SW480 (cell line): Measurements from ENCODE around the gene STK26.
"Not testable (repeated sequence)": the region's sequence is repeated elsewhere in the genome, so short reads cannot be mapped to it uniquely, and the experiment has no call there.

Experiments
- DNase-seq: peaks from one replicate; pipeline ENCODE4 v3.0.0-alpha.2; 2016; ENCODE audit warnings: low spot score

Gene STK26

GRCh38 chrX:132022967-132023895 is at the start of gene STK26:
Gene STK26, plus strand, starts transcription at chrX:132023302. Its CDS starts 316 bp downstream, at chrX:132023618.
- peak; percentile 78 for DNase-seq

- DNase-seq: no peak
Observed at GRCh38 chrX:131975851-131976250, 47.3 kb upstream of the STK26 start.

- no peak for DNase-seq
Observed at GRCh38 chrX:131977619-131978018, 45.5 kb upstream of the STK26 start.

- DNase-seq: no peak
Observed at GRCh38 chrX:131979116-131979515, 44.0 kb upstream of the STK26 start.

- no peak for DNase-seq
Observed at GRCh38 chrX:131985526-131986049, 37.5 kb upstream of the STK26 start.

GRCh38 chrX:131987252-131987651 is 35.9 kb upstream of the STK26 start:
- no peak for DNase-seq

GRCh38 chrX:131988236-131988635 is 34.9 kb upstream of the STK26 start:
- DNase-seq: no peak

GRCh38 chrX:132001127-132001526 is 22.0 kb upstream of the STK26 start:
- DNase-seq: no peak

- DNase-seq: no peak
Observed at GRCh38 chrX:132004728-132005127, 18.4 kb upstream of the STK26 start.

GRCh38 chrX:132009350-132009749 is 13.8 kb upstream of the STK26 start:
- no peak for DNase-seq

GRCh38 chrX:132010213-132010612 is 12.9 kb upstream of the STK26 start:
- not testable (repeated sequence) for DNase-seq

- no peak for DNase-seq
Observed at GRCh38 chrX:132015875-132016274, 7.2 kb upstream of the STK26 start.

- no peak for DNase-seq
Observed at GRCh38 chrX:132016628-132017430, 6.3 kb upstream of the STK26 start.

GRCh38 chrX:132017431-132018185 is 5.5 kb upstream of the STK26 start:
- no peak for DNase-seq

GRCh38 chrX:132022198-132022966 is 720 bp upstream of the STK26 start:
- peak; percentile 42 for DNase-seq

GRCh38 chrX:132023896-132024386 is 839 bp downstream of the STK26 start:
- DNase-seq: peak; percentile 59

GRCh38 chrX:132025041-132025440 is 1.9 kb downstream of the STK26 start:
- no peak for DNase-seq

GRCh38 chrX:132030264-132030663 is 7.2 kb downstream of the STK26 start:
- no peak for DNase-seq

- no peak for DNase-seq
Observed at GRCh38 chrX:132031867-132032266, 8.8 kb downstream of the STK26 start.

- peak; percentile 13 for DNase-seq
Observed at GRCh38 chrX:132033166-132033565, 10.1 kb downstream of the STK26 start.

- no peak for DNase-seq
Observed at GRCh38 chrX:132034648-132035047, 11.5 kb downstream of the STK26 start.
